GM18861 (cell line): ENCODE measurements around the gene JAK2.
"Not testable (repeated sequence)": the region's sequence is repeated elsewhere in the genome, so short reads cannot be mapped to it uniquely, and the experiment has no call there.

Experiments
- ATAC-seq: cut with Tn5 transposase; IDR thresholded peaks from one replicate; pipeline ENCODE4 v1.9.1; 2021; ENCODE audit not compliant: unreplicated experiment

The JAK2 gene

GRCh38 chr9:4980086-4980727, 4.9 kb upstream of the JAK2 start:
- ATAC-seq: no peak

DNA sequence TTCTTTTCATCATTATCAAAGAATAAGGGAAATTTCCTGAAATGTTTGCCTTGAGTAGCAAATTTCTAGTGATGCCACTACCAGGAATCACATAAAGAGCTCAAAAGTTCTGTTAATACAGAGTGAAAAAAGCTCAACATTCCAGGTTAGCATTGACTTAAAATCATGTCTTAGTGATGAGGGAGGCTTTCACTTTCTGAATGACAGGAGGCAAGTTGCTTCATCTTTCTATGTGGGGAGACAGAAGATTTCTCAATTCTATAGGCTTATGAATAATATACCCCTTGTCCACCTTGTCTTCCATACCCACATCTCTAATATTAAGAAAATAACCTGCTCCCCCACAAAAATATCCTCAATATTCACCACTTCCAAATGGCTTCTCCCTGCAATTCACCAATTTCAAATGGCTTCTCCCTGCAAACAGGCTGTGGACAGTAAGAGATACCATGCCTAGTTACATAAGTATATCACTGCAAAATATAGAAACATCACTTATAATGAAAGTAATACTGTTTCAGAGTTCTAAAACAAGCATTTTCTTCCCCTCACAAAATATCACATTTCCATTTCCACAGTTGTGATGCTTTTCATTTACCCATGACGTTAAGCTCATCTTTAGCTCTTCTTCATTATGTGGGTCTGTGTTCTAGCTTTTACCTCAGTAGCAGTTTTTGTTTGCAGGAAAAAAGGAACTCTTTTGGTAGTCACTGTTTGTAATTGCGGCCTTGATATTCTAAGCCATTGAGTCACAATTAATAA, 2.2 kb upstream of the JAK2 start:
- no peak for ATAC-seq

DNA sequence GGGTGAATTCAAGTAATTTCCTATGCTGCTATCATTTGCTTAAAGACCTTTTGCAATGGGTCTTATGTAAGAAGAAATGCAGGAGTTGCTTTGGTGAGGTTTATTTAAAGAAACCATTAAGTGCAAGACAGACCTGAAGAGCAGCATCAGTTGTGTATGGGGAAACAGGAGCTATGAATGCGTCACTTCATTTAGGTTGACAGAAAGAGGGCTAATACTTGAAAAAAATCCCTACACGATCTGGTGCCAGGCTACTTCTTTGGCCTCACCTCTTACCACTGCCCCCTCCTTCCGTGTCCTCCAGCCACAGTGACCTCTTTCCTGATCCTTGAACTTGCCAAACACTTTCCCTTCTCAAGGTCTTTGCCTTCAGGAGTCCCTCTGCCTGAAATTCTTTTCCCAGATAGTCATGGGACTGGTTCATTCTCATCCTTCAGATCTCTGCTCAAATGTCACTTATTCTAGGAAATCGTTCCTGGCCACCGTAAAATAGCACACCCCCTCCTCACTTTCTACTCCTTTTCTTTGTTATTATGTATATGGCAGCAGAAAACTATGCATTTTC, 1.4 kb upstream of the JAK2 start:
- no peak for ATAC-seq

DNA sequence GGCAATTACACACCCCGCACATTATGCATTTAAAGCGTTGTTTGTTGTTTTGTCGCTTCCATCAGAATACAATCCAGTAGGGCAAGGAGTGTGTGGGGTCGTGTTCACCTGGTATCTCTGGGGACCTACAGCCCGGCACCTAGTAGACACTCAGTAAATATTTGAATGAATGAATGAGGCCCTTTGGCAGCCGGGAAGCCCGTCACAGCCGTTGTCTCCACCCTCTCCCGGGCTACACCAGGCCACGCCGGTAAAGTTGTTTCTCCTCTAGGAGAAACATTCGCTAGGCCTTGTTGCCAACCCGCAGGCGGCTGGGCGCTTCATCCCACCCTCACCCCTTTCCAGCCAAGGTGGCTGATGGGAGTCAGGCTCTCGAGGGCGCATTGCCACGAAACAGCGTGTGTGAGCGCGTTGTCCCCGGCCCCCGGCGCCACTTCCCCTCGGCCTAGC, 876 bp upstream of the JAK2 start:
- no peak for ATAC-seq

DNA sequence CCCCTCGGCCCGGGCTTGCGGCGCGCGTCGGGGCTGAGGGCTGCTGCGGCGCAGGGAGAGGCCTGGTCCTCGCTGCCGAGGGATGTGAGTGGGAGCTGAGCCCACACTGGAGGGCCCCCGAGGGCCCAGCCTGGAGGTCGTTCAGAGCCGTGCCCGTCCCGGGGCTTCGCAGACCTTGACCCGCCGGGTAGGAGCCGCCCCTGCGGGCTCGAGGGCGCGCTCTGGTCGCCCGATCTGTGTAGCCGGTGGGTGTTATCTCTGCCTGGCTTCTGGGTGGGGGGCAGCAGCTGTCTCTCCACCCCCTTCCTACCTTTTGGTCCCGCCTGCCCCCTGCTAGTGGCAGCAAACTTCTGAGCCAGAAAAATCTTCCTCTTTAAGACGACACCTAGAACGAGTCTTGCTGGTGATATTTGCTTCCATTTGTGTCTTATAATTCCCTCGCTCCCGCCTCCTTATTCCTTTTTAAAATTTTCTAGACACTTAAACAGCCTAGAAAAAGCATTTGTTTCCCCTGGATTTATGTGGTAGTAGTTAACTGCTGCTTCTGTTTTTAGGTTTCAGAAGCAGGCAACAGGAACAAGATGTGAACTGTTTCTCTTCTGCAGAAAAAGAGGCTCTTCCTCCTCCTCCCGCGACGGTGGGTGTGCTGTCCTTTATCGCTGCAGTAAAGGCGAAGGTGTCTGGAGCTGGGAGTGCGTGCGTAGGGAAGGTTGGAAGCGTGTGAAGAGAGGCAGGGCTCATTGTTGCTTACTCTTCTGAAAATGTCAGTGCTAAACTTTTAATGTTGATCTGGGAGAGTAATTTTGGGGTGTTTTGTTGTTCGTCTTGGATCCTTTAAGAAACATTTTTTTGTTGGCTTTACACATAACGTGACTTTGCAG, 554 bp downstream of the JAK2 start:
- no peak for ATAC-seq

- ATAC-seq: no peak
Measured at GRCh38 chr9:4986296-4986695, 1.2 kb downstream of the JAK2 start.

DNA sequence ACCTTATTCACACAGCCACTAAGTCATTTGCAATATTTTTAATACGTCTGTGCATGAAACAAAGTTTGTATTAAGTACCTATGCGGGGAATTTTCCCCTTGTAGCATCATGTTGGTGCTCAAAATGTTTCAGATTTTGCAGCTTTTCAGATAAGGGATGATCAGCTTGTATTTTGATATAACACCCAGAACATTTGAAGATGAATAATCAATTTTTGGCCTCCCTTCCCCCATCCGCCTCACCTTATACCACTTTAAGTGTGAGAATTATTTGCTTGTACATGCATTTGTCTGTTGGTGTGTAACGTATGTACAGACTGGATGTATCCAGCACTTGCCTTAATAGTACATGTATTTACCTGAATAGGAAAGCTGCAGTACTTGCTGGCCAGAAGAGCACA, 1.7 kb downstream of the JAK2 start:
- no peak for ATAC-seq

GRCh38 chr9:4987961-4988421, 2.9 kb downstream of the JAK2 start:
- no peak for ATAC-seq

DNA sequence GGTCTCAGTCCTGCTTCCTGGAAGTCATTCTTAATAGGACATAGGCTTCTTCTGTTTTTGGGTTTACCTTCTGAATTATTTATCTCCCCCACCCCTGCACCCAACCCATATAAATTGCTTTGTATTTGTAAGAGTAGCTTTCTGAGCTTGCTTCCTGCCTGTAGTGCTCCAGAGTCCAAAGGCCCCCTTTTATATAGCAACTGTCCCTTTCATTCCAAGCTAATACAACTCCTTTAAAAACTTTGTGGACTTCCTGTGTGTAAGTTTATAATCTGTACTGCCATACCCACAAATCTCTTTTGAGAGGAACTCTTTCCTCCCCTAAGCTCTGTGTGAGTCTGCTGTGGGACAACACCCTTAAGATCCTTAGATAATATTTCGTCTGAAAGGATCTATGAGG, 7.8 kb downstream of the JAK2 start:
- ATAC-seq: no peak

GRCh38 chr9:4994166-4994890, 9.3 kb downstream of the JAK2 start:
- no peak for ATAC-seq

DNA sequence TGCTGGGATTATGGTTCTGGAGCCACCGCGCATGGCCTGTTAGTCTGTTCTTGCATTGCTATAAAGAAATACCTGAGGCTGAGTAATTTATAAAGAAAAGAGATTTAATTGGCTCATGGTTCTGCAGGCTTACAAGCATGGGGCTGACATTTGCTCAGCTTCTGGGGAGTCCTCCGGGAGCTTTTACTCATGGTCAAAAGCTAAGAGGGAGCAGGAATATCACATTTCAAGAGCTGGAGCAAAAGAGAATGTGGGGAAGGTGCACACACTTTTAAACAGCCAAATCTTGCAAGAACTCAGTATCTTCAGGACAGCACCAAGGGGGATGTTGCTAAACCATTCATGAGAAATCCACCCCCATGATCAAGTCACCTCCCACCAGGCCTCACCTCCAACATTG, 12.1 kb downstream of the JAK2 start:
- ATAC-seq: no peak

GRCh38 chr9:4997631-4998030, 12.6 kb downstream of the JAK2 start:
- no peak for ATAC-seq

DNA sequence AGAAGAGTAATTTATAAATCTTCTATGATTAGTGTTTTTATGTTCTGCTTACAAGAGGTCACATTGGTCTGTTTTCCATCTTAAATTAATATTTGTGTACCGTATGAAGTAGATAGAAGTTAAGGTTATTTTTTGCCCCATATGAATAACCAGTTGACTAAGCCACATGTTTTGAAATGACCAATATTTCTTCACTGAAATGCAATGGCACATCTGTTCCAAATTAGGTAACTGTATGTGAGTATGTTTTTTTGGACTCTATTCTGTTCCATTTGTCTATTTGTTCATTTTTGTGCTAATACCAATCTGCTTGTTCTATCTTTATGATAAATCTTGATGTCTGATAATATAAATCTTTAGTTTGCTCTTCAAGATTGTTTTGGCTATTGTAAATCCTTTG, 17.7 kb downstream of the JAK2 start:
- ATAC-seq: no peak

GRCh38 chr9:5004481-5004880, 19.4 kb downstream of the JAK2 start:
- ATAC-seq: no peak

DNA sequence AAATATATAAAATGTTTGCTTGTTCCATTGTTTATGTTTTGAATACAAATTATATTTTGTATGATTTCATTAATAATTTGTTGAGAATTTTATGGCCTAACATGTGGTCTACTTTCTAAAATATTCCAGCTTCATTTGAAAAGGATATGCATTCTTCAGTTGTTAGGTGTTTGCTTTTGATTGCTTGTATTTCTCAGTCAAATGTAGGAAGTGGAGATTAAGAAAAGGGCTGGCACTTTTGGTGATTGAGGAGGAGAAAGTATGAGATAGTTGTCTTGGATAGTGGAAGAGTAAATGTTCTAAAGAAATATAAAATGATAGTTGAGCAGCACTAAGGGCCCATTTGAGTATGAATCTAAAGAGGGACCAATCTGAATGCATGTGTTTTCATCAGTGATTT, 23.1 kb downstream of the JAK2 start:
- no peak for ATAC-seq

DNA sequence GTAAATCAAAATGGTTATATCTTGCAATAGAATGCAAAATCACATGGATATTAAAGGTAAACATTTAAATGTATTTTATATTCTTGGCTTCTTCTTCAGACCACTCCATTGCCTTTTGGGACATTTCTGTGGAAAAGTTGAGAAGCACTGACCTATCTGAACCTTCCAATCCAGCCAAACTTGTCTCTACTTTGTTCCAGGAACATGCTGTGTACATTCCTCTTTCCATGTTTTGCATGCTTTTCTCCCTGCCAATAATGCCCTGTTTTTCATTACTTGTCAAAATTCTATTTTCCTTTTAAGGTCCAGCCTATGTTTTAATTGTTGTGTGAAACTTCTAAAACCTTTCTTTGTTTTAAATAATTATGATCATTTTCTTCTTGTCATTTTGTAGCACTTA, 28.3 kb downstream of the JAK2 start:
- ATAC-seq: no peak

- no peak for ATAC-seq
Measured at GRCh38 chr9:5015934-5016333, 30.9 kb downstream of the JAK2 start.

- ATAC-seq: no peak
Measured at GRCh38 chr9:5025416-5025815, 40.3 kb downstream of the JAK2 start.

DNA sequence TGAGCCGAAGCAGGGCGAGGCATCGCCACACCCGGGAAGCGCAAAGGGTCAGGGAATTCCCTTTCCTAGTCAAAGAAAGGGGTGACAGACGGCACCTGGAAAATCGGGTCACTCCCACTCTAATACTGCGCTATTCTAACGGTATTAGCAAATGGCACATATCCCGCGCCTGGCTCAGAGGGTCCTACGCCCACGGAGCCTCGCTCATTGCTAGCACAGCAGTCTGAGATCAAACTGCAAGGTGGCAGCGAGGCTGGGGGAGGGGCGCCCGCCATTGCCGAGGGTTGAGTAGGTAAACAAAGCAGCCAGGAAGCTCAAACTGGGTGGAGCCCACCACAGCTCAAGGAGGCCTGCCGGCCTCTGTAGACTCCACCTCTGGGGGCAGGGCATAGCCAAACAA, 46.9 kb downstream of the JAK2 start:
- not testable (repeated sequence) for ATAC-seq

DNA sequence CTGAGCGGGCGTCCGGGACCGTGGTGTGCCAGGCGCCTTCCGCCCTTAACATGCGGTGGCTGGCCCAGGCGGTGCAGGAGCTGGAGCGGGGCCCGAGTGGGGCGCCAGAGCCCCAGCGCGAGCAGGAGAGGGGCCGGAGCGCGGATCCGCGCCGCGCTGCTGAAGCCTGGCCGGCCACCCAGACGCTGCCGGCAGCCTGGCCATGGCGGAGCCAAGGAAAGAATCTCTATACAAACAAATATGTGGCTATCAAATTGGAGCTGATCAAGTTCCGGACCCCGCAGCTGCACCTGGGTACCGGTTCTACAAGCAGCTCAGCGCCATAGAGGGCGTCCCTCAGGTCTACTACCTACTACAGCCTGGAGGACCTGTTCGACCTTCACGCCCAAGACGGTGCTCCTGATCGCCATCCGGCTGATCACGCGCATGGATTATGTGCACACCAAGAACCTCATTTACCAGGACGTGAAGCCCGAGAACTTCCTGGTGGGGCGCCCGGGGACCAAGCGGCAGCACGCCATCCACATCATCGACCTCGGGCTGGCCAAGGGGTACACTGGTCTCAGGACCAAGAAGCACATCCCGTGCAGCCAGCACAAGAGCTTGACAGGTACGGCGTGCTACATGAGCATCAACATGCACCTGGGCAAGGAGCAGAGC, 55.8 kb downstream of the JAK2 start:
- ATAC-seq: no peak
